GM19438 (cell line): ENCODE results near the gene IQSEC1.

Experiments
- ATAC-seq: cut with Tn5 transposase; IDR thresholded peaks from one replicate; pipeline ENCODE4 v1.9.1; 2021; ENCODE audit warnings: low read depth; ENCODE audit not compliant: unreplicated experiment

Gene IQSEC1

DNA sequence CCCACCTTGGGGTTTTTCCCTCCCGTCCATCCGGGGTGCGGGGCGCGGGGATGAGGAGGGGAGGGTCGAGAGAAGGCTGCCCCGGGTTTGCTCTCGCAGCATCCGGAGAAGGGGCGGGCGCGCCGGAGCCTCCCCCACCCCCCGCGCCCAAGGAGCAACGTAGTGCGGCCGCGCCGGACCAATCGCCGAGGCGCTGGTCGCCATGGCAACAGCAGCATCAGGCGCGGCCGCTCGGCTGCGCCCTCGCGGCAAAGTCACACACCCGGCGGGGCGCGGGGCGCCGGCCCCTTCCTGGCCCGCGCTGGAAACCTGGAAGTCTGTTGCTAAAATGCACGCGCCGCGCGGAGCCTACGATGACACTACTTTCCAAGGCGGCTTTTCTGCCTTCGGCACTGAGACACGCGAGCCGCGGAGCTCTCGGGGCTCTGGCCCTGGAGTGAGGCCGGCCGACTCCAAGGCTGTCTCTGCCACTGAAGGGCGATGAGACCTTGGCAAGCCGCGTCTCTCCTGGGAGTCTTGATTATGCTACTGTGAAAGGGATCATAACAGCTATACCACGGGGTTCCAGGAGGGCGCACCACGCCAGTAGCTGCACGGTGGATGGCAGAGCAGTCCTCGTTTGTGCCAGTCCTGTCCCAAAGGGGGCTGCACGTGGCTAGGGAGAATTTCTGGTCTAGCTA lies at the start of gene IQSEC1:
TSS of gene IQSEC1 (minus strand) at position 104 of the 680 bp plus-strand sequence. CDS start 415 bp downstream, outside the sequence.
- ATAC-seq = peak; percentile 52

- no peak for ATAC-seq
These were observed 49.1 kb upstream of the IQSEC1 start for GRCh38 chr3:13122081-13123012.

- ATAC-seq = no peak
These were observed 48.3 kb upstream of the IQSEC1 start for GRCh38 chr3:13121553-13122001.

- no peak for ATAC-seq
These were observed 47.8 kb upstream of the IQSEC1 start for GRCh38 chr3:13120928-13121552.

DNA sequence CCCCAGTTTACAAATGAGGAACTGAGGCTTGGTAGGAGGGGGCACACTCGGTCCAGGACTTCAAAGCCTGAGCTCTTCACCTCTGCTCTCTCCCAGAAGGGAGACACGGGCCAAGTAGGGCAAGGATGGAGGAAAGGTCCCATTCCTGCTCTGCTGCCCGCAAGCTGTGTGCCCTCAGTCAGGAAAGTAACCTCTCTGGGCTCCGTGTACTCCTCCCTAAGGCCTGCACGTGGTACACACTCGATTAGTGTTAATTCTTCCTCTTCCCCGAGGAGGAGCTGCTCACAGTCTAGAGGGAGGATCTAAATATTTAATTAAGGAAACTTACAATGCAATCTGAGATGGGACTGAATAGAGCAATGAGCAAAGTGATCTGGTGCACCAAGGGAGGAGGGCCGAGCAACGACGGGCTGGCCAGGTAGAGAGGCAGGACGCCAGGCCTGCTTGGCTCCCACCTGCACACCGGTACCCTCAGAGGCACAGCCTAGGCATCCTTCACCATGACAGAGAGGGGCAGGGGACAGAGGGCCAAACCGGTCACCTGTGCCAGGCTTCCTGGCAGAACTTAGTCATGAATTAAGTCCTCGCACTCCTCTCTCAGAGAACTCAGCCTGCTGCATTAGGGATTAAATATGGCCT lies 47.2 kb upstream of the IQSEC1 start:
- no peak for ATAC-seq

DNA sequence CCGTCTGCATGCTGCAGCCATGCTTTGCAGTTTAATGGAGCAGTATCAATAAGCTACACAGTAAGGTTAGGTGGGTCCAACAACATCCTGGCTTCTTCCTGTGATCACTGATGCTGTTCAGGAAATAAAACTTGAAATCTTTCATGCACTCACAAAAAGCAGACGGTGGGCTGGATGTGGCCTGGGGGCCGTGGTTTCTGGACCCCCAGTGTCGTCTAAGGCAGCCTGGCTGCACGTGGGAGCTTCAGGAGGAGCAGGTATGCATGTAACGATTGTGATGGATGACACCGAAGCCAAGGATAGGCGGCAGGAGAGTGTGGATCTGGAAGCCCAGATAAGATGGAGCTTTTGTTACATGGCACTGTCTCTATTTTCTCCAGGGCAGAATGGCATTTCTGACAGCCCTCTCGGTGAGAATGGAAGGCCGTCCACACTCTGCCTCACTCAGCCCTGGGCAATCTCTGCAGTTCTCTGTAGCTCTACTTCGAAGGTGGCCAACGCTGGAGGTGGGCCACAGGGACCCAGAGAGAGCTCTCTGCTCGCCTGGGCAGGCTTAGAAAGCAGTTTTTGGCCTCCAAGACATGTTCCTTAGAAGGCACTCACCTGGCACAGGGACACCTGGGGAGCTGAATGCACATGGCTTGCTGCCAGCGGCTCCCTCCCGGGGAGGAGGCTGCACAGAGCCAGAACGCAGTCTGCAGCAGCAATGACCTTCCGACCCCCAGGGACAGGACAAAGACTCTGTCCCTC lies 46.4 kb upstream of the IQSEC1 start:
- ATAC-seq = no peak

DNA sequence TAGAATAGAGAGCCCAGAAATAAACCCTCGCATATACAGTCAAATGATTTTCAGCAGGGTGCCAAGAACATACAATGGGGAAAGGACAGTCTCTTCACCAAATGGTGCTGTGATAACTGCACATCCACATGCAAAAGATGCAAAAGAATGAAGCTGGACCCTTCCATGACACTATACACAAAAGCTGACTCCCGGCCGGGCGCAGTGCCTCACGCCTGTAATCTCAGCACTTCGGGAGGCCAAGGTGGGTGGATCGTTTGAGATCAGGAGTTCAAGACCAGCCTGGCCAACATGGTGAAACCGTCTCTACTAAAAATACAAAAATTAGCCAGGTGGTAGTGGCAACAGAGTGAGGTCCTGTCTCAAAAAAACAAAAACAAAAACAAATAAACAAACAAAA lies 43.2 kb upstream of the IQSEC1 start:
- ATAC-seq = no peak

DNA sequence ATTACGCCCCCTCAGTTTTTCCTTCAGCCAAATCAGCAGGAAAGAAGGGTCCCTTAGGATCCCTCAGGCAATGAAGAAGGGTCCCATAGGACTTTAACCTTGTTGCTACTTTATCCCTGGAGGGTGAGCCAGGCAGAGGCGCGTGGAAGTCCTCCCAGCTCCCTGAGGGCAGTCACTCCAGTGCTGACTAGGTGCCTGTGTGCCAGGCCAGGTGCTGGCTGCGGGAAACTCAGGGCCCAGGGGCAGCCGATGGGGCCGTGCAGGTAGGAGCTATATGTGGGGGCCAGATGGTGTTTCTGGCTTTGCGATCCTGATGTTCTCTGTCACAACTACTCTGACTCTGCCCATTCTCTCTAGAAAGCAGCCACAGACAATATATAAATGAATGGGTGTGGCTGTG lies 42.8 kb upstream of the IQSEC1 start:
- ATAC-seq = no peak

DNA sequence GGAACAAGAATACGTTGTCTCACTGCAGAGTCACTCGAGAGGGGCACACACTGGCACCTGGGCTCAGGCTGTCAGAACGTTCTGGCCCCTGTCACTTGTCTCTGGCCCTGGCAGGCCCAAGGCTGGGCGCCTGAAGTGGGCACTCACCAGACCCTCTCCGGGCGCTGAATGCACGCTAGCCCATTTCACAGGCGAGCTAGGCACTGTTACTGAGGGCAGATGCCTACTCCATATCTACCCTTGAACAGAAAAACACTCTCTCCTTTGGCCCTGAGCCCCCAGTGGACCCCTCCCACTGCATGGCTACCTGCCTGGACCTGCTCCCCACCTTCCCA lies 42.3 kb upstream of the IQSEC1 start:
- ATAC-seq = no peak

DNA sequence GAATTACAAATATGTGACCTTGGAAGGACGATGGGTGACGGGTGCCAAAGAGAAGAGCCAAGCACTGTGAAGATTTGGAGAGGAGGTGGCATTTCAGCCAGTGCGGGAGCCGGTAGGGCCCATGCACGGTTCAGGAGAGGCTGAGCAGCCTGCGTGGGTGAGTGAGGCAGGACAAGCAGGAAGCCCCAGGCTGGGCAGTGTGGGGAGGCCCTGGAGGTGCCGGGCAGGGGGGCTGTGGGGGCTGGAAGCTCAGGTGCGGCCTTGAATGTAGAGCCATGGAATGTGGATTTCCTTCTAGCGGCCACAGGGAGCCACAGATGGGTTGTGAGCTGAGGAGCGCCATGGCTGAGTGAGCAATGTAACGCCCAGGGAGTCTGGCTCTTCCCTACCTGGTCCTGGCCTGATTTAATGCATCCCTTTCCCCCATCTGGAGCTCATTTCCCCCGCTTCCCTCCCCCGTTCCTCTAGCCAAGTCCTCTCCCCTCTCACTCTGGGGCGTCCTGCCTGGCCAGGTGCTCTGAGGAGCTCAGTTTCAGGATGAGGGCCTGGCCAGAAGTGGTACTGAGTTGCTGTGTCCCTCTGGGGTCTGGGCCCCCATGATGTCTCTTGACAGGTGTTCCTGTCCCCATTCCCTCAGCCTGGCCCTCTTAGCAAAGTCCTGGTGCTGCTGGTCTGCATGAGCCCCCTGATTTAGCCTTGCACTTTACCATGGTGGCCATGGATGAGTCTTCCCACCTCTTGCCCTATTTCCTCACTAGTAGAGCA lies 41.8 kb upstream of the IQSEC1 start:
- no peak for ATAC-seq

DNA sequence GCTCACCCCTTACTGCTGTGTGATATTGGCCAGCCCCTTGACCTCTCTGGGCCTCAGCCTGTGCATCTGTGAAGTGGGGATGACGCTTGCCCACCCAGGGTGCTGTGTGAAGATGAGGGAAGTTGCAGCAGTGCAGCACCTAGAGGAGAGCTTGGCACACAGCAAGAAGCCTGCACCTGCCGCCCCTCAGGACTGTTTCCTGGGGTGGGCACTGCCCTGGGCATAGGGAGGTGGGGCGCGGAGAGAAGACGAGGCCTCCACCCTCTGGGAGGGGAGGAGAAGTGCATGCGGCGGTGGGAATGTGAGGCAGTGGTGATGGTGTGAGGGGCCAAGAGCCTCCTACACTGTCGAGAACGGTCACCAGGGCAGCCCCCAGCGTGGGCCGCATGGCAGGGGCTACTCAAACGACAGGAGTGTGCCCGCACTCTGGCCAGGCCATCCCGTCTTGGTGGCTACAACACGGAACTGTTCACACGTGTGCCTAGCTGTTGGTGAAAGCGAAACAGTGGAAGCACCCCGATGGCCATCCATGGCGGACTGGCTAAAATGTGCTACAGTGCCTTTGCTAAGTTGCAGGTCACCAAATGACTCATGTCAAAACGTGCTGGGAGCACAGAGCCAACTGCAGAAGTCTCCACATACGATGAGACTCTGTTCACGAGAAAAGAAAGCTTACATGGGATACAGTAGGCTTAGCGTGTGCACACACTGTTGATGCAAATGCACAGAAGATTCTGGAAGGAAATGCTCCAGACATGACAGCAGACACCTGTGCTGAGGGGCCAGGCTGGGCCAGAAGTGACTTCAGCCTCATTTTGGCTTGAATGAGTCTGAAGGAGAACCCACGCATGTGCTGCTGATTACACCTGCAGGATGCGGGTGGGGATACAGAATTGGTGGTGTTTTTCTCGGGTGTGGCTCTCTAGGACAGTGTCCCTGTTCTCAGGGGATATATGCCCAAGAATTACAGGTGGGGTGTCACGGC lies 40.4 kb upstream of the IQSEC1 start:
- no peak for ATAC-seq

DNA sequence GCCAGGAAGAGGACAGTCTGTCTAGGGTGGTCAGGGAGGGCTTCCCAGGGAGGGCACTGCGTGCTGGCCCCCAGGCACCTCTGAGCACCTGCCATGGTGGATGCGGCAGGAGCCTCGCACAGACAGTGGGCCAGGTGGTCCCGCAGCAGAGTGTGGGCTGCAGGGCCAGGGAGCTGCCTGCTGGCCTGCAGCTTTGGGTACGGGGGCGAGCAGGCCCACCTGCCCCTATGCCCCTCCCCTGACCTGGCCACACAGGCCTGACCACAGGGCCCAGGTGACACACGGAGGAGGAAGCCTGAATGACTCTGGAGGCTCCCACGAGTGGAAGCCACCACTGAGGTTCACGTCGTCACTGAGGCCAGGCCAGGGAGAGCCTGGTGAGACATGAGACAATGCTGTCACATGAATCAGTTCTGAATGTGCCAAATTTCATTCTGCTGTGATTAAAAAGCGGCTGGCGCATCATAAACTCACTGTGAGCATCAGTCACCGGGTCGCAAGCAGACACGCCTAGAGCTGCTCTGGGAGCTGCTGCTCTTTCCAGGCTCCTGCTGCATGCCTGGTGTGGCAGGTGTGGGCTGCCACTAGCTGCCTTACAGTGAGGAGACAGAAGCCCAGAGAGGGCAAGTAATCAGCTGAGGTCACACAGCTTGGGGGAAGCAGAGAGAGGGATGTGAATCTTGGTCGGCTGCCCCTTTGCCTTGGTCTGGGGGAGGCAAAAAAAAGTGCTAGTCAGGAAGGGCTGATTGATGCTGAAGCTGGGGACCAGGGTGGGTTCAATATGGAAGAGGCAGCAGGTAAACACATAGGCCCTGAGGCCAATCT lies 39.5 kb upstream of the IQSEC1 start:
- no peak for ATAC-seq

- no peak for ATAC-seq
These were observed 38.8 kb upstream of the IQSEC1 start for GRCh38 chr3:13111873-13112520.

DNA sequence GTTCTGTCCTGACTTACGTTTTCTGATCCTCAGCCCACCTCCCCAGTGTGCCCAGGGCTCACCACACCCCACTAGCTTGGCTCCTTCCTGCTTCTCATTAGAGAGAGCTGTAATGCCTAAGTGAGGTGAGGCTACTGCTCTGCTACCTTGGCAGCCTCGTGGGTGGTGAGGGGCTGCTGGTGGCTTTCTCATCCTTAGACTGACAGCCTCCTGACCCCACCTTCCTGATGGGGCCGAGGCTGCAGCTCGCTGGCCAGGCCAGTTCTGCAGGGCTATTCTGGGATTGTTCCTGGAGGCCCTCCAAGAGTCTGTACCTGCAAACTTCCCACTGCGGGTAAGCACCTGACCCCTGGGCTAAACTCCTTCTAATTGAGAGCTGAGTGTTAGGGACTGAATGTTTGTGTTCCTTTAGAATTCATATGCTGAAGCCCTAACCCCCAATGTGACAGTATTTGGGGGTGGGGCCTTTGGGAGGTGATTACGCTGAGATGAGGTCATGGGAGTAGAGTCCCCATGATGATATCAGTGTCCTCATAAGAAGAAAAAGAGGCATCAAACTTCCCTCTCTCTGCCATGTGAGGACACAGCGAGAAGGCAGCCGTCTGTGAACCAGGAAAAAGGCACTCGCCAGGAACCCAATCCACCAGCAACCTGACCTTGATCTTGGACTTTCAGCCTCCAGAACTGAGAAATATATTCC lies 38.1 kb upstream of the IQSEC1 start:
- ATAC-seq = no peak

DNA sequence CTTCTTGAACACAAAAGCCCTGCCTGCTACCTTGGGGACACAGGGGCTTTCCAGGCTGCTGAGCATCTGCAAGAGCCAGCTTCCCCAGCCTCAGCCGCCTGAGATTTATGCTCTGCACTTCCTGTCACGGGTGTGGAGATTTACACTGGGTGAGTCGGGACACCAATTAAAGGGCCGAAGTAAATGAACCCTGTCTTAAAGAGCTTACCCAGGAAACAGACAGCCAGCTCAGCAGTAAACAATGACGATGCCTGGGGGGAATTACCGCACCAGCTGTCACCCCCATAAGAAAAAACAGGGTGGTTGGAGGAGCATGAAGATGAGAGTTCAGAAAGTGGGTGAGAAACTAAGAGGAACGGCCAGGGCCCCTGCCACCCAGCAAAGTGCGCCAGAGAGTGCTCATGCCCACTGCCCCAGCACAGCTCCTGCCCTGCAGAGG lies 37.5 kb upstream of the IQSEC1 start:
- ATAC-seq = peak; percentile 86

DNA sequence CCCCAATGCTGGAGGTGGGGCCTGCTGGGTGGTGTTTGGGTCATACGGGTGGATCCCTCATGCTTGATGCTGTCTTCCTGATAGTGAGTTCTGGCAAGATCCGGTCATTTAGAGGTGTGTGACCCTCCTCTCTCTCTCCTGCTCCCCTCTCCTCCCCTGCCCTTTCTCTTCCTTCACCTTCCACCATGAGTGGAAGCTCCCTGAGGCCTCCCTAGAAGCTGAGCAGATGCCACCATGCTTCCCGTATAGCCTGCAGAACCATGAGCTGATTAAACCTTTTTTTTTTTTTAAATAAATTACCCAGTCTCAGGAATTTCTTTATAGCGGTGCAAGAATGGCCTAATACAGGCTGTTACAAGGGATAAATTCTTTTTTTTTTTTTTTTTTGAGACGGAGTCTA lies 36.3 kb upstream of the IQSEC1 start:
- ATAC-seq = no peak
